GM12892 (cell line): ENCODE data around the gene PDE7B. TPM values are rescaled to one million over a fixed set of nuclear protein-coding genes. Genes with fewer than 3 reads are reported as not detected.

Source experiments
- DNase-seq: peaks from one replicate; pipeline ENCODE4 v3.0.0; 2011; ENCODE audit not compliant: insufficient read length
- FAIRE-seq: peaks from 2 replicates; lab custom pipeline; 2011; peaks lifted over from hg19 to GRCh38; lab: Jason Lieb, UNC
- POLR2A ChIP-seq: IDR thresholded peaks from 2 replicates; pipeline ENCODE4 v1.6.1; 2011; ENCODE audit warnings: low read depth, low read length, control low read depth
- POLR2AphosphoS5 ChIP-seq: IDR thresholded peaks from 2 replicates; pipeline ENCODE4 v1.6.1; 2011; ENCODE audit warnings: low read depth, low read length, control low read depth
- TAF1 ChIP-seq: IDR thresholded peaks from 2 replicates; pipeline ENCODE4 v1.6.1; 2011; ENCODE audit warnings: low read depth, mild to moderate bottlenecking, control low read depth, low read length, borderline replicate concordance
- polyA plus RNA-seq: library from polyadenylated mRNA; unstranded; fragments of >200 nt; gene quantifications from one replicate; pipeline ENCODE4 v1.2.1, GENCODE V29; 2012; ENCODE audit warnings: missing spikeins, inconsistent platforms; ENCODE audit not compliant: missing spikeins

Gene PDE7B
- polyA plus RNA-seq = 0.04 TPM

DNA sequence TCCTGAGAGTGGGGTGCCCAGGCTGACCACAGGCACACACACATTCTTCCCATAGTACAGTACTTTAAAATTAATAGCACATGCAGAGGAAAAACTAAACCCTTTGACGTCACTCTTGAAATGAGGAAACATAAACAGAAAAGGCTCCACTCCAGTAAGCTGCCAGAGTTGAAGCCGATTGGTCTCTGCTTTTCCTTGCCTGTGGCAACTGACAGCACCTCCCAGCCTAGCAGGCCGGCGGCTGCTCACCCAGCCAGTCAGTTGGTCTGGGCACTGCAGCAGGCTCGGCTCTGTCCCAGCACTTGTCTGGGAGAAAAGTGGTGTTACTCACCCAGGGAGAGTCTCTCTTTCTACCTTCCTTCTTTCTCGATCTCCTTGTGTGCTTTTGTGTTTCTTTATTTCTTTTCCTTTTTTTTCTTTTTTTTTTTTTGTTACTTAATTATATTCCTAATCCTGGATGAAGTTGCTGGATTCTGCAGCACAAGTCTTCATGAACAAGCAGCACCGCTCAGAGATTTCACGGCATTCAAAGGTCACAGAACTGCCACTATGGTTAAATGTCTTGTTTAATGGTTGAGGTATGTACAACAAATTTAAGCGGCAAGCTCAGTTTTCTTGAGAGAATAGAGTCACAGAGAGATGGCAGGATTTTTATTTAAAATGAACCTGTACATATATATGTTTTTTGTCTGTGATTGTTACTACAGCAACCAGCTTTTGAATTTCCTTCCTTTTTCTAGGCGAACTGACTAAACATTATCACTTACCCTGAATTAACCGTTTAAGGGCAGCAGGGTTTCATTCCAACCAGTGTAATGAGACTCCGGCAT, at the start of gene PDE7B:
Gene PDE7B, plus strand, starts transcription at position 260 of the 830 bp plus-strand sequence.
- DNase-seq (no peak), FAIRE-seq (peak; percentile 77)
- TF ChIP-seq POLR2A = no peak
- TF ChIP-seq POLR2AphosphoS5 = no peak
- no peak for TF ChIP-seq TAF1

- TF ChIP-seq POLR2AphosphoS5 = no peak
- no peak for TF ChIP-seq TAF1
- TF ChIP-seq POLR2A = no peak
- DNase-seq = no peak
- FAIRE-seq = no peak
Observed at GRCh38 chr6:135801755-135802465, 49.6 kb upstream of the PDE7B start.

DNA sequence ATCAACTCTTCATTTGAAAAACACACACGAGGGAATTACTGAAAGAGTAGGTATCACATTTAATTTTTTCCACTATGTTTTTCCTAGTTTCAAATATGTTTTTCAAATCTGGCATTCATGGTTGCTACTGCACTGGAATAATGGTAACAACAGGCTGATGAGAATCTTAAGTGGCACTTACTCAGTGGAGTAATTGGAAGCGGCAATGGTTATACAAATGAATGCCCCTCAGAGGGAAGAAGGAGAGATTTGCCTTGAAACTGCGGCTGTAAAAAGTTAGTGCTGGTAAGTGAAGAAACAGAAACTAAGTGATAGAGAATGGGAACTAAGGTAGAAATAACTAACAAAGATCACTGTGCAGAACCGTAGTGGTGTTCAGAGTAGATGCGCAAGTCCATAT, 41.0 kb upstream of the PDE7B start:
- DNase-seq (no peak), FAIRE-seq (no peak)
- no peak for TF ChIP-seq TAF1
- no peak for TF ChIP-seq POLR2AphosphoS5
- TF ChIP-seq POLR2A = no peak

- FAIRE-seq = no peak
- TF ChIP-seq TAF1 (no peak), POLR2A (no peak), POLR2AphosphoS5 (no peak)
- no peak for DNase-seq
Observed at GRCh38 chr6:135811170-135811569, 40.3 kb upstream of the PDE7B start.

DNA sequence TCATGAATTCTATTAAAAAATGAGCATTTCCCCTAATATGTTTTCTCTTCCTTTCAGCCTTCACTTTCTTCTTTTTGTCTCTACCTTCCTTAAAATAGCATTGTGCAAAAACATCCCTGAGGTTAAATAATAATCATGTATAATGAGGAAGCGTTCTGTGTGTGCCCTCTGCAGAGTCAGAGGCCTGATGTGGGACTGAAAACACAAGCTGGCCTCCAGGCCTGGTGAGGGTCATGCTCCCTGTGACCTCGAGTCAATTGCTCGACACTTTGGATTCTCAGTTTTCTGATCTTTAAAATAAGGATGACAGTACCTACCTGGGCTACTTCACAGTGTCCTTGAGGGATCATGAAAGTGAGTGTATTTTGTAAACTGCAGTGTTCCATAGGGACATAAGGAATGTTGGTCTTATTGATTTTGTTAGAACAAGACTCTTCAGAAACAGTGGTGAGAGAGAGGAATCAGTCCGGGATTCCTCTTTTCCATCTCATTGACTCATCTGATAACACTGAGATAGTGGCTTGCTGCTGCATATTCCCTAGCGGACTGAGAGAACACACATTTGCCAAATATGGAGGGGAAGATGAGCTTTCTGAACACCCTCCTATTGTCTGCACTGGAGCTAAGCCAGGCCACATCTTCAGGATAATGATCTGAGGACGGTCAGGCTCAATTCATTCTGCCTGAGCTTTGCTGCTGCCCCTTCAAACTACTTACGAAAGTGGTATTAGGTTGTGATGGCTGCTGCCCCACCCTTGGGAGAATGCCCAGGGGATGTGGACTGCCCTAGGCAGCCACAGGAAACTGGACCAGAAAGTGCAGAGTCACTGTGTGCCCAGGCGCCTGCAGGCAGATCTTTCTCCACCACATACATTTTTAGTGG, 39.6 kb upstream of the PDE7B start:
- TF ChIP-seq TAF1 = no peak
- TF ChIP-seq POLR2AphosphoS5 = no peak
- TF ChIP-seq POLR2A = no peak
- DNase-seq (no peak), FAIRE-seq (no peak)

- DNase-seq = no peak
- TF ChIP-seq POLR2AphosphoS5 (no peak), POLR2A (no peak), TAF1 (no peak)
- no peak for FAIRE-seq
Observed at GRCh38 chr6:135813401-135813800, 38.1 kb upstream of the PDE7B start.

GRCh38 chr6:135814043-135814442, 37.5 kb upstream of the PDE7B start:
- FAIRE-seq = no peak
- no peak for TF ChIP-seq POLR2AphosphoS5
- TF ChIP-seq POLR2A = no peak
- TF ChIP-seq TAF1 = no peak
- DNase-seq = no peak

DNA sequence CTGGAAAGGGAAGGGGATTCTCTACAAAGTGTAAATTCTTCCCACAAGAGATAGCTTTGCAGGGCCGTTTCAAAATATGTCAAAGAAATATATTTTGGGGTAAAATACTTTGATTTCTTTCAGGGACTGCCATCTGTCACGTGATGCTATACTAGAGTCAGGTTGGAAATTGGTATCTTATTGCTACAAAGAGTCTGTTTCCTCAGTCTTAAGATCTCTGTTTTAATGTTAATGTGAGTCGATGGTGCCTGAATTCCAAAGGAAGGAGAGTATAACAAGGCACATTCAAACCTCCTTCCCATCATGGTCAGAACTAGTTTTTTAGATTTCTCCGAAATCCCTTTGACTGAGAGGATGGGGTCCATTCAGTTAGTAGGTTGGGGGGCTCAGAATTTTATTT, 36.3 kb upstream of the PDE7B start:
- TF ChIP-seq TAF1 (no peak), POLR2A (no peak), POLR2AphosphoS5 (no peak)

DNA sequence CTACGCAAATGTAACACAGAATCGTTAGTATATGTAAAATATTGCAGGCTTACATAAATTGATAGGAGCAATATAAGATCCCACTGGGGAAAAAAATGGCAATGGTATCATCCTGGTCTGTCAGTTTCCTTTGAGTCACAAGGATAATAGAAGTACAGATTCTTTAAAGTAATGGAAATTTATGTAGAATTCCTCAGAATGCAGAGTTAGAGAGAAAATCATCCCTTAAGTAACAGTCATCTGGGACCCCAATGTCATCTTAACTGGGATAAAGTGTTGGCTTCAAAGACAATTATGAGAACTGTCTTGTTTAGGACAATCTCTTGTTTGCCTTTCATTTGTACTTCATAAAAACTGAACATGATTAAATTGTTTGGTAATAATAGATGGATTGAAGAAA, 34.5 kb upstream of the PDE7B start:
- FAIRE-seq (no peak), DNase-seq (no peak)
- no peak for TF ChIP-seq POLR2AphosphoS5
- TF ChIP-seq TAF1 = no peak
- no peak for TF ChIP-seq POLR2A

More for the DNA sequence above, 36.3 kb upstream of the PDE7B start:
- DNase-seq (no peak), FAIRE-seq (no peak)

DNA sequence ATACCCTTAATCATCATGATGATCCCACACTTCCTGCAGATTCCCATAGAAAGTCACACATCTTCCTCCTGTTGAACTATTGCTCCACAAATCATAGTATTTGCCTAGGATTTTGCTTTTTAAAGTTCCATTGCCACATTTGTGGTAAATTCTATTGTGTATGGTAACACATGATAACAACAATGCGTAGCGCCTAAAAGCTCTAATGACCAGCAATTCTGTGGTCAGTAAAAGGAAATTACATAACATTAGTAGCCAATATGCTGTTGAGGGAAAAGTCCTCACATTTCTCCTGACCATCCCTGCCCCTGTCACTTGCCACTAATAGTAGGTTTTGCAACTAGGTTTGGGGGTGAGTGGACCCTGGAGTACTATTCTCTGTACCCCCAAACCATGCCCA, 31.8 kb upstream of the PDE7B start:
- no peak for FAIRE-seq
- no peak for TF ChIP-seq POLR2A
- no peak for TF ChIP-seq TAF1
- TF ChIP-seq POLR2AphosphoS5 = no peak
- DNase-seq = no peak

- no peak for TF ChIP-seq POLR2A
- TF ChIP-seq POLR2AphosphoS5 = no peak
- no peak for TF ChIP-seq TAF1
Observed at GRCh38 chr6:135820340-135820739, 31.2 kb upstream of the PDE7B start.

More at GRCh38 chr6:135820340-135820739, 31.2 kb upstream of the PDE7B start:
- DNase-seq (no peak), FAIRE-seq (no peak)
